ENCODE results near the gene LAMC1.

Gene LAMC1

DNA sequence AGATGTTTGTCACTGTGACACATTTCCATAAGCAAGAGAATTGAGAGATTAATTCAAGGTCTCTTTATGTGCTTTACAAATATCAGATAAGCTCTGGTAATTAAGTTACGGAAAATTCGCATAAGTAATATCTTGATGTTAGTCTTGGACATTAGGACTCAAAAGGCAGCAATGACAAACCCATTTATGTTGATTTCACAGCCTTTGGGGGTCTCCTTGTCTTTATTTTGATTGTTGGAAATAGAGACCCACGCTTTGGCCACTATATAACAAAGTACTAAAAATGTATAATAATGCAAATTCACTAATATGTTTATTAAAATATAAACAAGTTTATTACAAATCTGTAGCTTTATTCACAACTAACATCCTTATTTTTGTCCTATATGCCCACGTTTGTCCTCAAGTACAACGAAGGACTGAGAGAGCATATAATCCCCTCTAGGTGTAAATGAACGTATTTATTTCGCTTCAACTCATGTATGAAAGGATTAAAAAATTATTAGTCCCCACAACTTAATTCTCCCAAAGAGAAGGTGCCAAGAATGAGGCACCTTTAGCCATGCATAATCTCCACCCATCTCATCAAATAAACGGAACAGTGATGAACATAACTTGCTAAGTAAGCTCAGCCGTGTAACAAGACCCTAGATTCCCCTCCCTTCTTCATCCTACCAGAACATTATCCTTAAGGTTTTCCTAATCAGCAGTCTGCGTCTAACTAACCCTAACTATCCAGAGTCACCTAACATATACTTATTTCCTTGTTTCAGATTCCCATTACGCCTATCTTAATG lies 1.6 kb upstream of the LAMC1 start:
- FAIRE-seq, result no peak

GRCh38 chr1:183022202-183023145 lies 746 bp upstream of the LAMC1 start:
- no peak for FAIRE-seq

GRCh38 chr1:183023601-183024316 lies 539 bp downstream of the LAMC1 start:
- no peak for FAIRE-seq

DNA sequence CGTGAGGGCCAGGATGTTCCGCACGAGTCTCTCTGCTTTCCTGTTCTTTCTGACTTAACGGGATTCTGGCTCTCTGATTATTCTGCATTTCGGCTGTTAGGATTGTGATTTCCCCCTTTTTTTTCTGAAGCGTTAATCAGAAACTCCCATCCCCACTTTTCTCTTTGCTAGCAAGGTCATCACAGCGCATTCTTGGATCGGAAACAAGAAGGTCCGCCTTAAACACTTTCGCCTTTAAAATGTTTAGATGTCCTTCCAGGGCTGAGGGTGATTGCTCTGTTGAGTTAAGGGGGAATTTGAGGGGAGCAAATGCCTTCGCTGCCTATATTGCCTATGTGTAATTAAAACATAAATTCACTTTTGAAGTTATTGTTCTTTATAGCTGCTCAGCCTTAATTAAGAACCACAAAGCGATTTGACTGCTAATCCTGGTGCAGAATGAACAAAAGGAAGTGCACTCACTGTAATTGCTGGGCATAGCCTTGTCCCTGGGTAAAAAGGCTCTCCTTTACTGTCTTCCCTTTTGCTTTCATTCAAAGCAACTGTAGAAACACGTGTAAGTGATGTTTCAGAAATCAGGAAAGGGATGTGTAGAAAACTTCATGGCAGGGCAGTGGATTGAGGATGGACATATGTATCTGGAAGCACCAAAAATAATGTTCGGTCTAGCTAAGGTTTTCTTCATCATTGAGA lies 1.2 kb downstream of the LAMC1 start:
- no peak for FAIRE-seq

DNA sequence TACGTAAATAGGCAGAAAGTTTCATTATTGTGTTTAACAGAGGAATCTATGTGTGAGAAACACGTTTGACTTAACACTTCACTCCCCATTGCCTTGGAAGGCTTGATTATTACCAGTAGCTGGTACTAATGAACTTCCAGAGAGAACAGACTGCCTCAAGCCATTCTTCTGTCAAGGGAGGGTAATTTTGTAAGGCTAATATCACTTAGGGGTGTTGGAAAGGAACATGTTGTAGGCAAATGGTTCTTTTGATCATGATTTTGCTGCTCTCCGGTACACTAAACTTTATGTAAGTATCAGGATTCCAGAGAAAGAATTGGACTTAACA lies 1.8 kb downstream of the LAMC1 start:
- FAIRE-seq, result no peak

- FAIRE-seq, result peak; percentile 6
These were observed 2.9 kb downstream of the LAMC1 start for GRCh38 chr1:183025782-183026774.

DNA sequence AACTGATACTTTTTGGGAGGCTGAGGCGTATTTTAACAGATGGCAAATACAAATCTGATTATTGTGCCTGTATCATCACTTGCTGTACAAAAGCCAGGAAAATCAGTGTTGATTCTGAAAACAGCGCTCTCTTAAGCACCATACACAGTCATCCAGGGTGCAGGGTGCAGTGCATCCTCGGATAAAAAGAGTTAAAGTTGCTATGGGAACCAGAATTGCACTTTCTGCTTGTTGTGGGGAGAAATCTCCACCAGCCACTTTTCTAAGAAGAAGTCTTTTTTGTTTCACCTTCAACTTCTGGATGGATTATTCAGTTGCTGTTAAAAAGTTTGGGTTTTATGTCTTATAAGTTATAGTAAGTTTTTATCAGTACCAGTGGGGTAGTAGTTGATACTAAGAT lies 3.8 kb downstream of the LAMC1 start:
- no peak for FAIRE-seq

- FAIRE-seq, result no peak
These were observed 4.6 kb downstream of the LAMC1 start for GRCh38 chr1:183027791-183028190.

DNA sequence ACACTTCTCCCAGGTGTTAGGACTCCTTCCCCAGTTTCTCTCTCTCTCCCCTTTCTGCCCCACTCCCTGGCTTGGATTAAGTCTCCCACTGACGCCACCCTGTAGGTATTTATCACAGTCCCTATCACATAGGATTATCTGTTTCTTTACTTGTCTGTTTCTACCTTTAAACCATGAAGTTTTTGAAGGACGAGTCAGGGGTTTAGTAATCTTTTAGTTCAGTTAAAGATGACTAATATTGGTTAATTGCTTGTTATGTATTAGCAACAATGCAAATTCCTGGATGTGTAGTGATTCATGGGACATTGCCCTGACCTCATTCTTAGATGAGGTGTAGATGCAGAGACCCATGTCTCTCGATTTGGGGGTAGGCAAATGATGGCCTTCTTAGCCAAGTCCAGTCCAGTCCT lies 6.4 kb downstream of the LAMC1 start:
- no peak for FAIRE-seq

DNA sequence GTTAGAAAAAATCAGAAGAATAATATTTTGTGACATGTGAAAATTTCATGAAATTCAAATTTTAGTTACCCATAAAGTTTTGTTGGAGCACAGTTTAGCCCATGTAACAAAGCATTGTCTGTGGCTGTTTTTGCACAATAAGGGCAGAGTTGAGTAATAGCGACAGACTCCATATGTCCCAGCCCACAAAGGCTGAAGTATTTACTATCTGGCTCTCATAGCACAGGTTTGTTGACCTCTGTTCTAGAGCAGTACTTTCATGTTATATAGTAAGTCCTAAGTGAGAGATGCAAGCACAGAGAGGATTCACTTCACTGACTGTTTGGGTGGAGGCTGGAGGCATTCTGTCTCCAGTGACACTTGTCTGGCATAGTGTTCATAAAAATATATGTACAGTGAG lies 6.8 kb downstream of the LAMC1 start:
- no peak for FAIRE-seq

DNA sequence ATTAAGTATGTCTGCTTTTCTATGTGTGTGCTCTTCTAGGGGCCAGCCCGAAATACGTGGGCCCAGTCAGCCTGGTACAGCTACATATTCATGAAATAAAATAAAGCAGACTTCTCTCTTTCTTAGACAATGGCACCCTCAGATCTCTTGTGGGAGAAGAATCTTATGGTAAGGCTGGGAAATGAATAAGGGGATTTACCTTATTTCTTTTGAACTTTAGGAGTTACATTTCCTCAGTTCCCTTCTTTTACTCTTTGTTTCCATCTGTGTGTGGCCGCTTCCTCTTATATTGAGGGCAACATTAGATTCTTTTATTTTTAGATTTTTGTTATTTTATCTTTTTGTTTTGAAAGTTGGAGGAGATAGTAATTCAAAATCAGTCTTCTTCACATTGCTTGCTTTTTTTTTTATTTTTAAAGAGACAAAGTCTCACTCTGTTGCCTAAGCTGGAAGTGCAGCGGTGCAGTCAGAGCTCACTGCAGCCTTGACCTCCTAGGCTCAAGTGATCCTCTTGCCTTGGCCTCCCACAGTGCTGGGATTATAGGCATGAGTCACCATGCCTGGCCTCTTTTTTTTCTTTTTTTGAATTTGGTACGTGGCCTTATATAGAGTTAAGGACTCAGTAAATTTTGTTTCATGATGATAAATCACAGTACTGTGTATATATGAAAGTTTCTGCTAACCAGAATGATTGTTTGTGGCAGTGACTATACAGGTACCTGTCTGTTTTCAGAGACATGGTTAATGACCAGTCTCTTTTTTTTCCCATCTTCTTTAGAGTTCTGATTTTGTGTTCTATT lies 9.1 kb downstream of the LAMC1 start:
- FAIRE-seq, result peak; percentile 25

DNA sequence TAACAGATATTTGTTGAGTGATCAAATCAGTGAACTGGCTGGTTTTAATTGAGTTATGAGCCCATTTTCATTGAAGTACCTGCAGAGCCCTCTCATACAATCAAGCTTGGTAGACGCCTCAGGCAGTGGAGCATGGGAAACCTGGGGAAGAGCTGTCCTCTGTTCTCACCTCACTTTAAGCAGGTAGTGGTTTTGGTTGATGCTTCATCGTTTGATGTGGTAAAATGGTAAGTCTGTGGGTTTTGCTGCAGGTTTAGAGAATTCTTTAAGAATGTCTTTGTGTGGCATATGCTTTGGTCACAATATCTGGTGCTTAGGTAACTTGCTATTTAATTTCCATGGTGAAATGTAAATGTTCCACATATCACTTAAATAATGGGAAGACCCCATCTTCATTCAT lies 10.0 kb downstream of the LAMC1 start:
- FAIRE-seq, result no peak

- no peak for FAIRE-seq
These were observed 11.5 kb downstream of the LAMC1 start for GRCh38 chr1:183034682-183035081.

DNA sequence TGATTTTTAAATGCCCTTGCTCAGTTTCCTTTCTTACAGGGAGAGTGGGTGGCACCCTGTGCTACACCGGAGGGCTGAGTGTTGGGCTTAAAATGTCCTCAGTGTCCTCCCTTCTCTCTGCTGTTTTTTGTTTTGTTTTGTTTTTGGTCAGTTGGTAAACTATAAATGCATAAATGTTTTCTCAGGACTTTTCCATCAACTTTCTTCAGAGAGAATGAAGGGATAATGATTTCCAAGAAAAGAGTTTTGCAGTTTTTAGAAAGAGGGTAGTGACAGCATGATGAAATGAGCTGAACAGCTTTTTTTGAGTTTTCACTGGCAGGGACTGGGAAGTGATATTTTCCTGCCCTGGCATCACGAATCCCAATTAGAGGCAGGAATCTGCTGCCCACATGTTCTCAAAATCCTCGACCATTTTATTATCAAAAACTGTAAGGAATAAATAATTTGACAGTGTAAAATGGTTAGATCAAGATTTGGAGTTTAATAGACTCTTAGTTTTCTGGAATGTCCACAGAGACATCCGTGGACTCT lies 15.2 kb downstream of the LAMC1 start:
- no peak for FAIRE-seq

DNA sequence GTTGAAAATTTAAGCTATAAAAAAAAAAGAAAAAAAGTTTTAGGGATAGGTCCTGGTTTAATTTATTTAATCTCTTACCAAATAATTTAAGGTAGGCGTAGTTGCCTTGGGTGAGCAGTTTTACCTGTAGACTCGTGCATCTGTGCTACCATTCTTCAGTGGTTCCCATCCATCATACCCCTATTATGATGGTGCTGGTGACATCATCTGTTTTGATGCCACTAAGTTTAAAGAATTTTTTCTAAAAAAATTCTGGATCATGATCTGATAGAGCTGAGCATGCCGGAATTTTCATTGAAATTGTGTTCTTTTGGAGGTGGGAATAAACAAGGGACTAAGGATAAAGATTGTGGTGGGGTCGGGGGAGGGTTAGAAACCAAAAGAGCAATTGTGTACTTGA lies 15.7 kb downstream of the LAMC1 start:
- FAIRE-seq, result no peak

DNA sequence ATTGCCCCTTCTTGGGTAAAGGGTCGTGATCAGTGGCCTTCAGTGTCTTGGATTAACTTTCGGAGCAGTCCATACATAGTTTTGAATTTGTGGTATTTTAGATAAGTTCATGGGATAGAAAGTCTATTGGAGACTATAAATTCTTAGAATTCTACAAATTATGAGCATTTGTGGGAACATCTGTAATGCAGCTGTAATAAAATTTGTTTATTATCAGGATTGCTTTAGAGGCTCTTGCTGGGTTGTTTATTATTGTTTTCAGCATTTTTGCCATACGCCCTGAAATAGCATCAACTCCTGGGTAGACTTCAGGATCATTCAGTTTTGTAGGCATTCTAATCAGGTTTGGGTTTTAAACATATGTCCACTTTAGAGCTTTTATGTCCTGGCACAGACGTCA lies 16.1 kb downstream of the LAMC1 start:
- FAIRE-seq, result no peak

DNA sequence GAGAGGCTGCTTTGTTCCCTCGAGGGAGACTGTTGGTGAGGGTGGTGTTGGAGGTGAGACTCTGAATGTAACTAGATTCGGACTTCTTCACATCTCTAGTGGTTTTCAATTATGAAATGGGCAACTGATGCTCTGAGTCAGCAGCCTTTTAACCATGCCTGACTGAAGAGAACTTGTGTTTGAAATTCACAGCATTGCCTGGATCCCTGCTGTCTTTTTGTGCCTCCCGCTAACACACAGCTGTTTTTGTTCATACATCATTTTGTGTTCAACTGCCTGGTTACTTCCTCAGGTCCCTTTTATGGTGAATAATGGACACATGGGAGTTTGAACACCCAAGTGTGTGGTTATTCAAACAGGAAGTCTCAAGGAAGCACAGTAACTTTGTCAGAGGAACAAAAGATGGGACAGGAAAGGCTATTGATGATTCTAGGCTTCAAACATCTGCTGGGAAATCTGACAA lies 16.8 kb downstream of the LAMC1 start:
- FAIRE-seq, result no peak

DNA sequence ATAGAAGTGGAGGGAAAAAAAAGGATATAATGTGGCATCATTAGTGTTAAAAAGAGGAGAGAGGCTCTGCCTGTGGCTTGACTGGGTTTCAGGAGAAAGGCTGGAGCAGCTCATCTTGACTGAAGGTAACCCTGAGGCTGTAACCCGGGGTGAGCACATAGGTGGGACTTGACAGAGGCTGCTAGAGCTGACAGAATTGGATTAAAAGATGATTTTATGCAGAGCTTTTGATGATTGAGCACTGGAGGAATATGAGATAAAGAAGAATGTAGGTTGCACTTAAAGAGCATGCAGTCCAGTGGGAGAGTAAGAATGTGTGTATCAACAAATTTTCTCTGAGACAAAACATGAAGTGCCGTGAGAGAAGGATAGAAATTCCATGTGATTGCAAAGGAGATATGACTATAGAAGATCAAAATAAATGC lies 17.3 kb downstream of the LAMC1 start:
- FAIRE-seq, result no peak

GRCh38 chr1:183043254-183043653 lies 20.0 kb downstream of the LAMC1 start:
- no peak for FAIRE-seq

All from G401.6 (cell line).